Tibial nerve (tissue), 4 donors: ENCODE results near the gene GPR27. TPM values are rescaled to one million over a fixed set of nuclear protein-coding genes. Genes with fewer than 3 reads are reported as not detected.

ENCODE experiments used
- DNase-seq, 2 donors: peaks; one replicate each; pipeline ENCODE4 v3.0.0-alpha.2; 2019; ENCODE audit warnings: low spot score in 2 of 2
- H3K27ac ChIP-seq, 4 donors: fragments of 200-600 bp; sonication (generic) in 3 of 4; one replicate each; pipeline ENCODE4 v1.5.1; 2017 to 2019; ENCODE audit warnings: mild to moderate bottlenecking in 1 of 4
- H3K27me3 ChIP-seq, 2 donors: fragments of 200-600 bp; sonication (generic) in 1 of 2; one replicate each; pipeline versions ENCODE4 v1.5.1 to v1.6.0; 2017 to 2019
- H3K36me3 ChIP-seq, 3 donors: fragments of 200-600 bp; sonication (generic); one replicate each; pipeline ENCODE4 v1.5.1; 2018 to 2019
- H3K4me1 ChIP-seq, 4 donors: fragments of 200-600 bp; sonication (generic) in 3 of 4; one replicate each; pipeline ENCODE4 v1.5.1; 2017 to 2019
- H3K4me3 ChIP-seq, 4 donors: fragments of 200-600 bp; sonication (generic) in 3 of 4; one replicate each; pipeline ENCODE4 v1.5.1; 2017 to 2019; ENCODE audit warnings: mild to moderate bottlenecking in 1 of 4, moderate library complexity in 1 of 4
- H3K9me3 ChIP-seq, 4 donors: fragments of 200-600 bp; sonication (generic) in 3 of 4; one replicate each; pipeline ENCODE4 v1.5.1; 2017 to 2019
- CTCF ChIP-seq, 5 experiments: fragments of 200-600 bp in 3 of 5; fragments of 450-650 bp in 2 of 5; sonication (generic) in 3 of 5; IDR thresholded peaks; one replicate each; pipeline ENCODE4 v1.5.1; 2016 to 2019; ENCODE audit warnings: antibody characterized with exemption in 5 of 5, mild to moderate bottlenecking in 3 of 5, moderate library complexity in 2 of 5
- EP300 ChIP-seq, 2 donors: sonication (generic); formaldehyde crosslinking; IDR thresholded peaks; one replicate each; pipeline ENCODE4 v1.6.1; 2017; ENCODE audit warnings: antibody characterized with exemption in 2 of 2, mild to moderate bottlenecking in 1 of 2
- POLR2A ChIP-seq, 2 donors: fragments of 450-650 bp; IDR thresholded peaks; one replicate each; pipeline ENCODE4 v1.6.1; 2017; ENCODE audit warnings: antibody characterized with exemption in 2 of 2, mild to moderate bottlenecking in 2 of 2, moderate library complexity in 2 of 2
- WGBS, 2 donors: methylation state at CpG; one replicate each; pipeline ENCODE4 v1.1.5; 2018; 5-methylcytosine and 5-hydroxymethylcytosine counted together
- total RNA-seq, 4 donors: library from RNA; depleted of rRNA; stranded (reverse); fragments of >200 nt; gene quantifications; one replicate each; pipeline ENCODE4 v1.1.0, GENCODE V29; 2016

The GPR27 gene
- total RNA-seq, 4 donors from 2014 or later, result 2.9 to 6.9 (median 4.0) TPM

- Histone ChIP-seq H3K9me3 (no peaks in the 10 kb centered on the region), H3K4me1 (peaks cover 0 to 8% (median 0%) of the 10 kb centered on the region in 4 donors), H3K27me3 (no peaks in the 10 kb centered on the region), H3K27ac (no peak overlapping the region), H3K36me3 (peaks cover 0 to 18% (median 0%) of the 10 kb centered on the region in 3 donors), H3K4me3 (no peak overlapping the region)
- 86 to 93% methylated on average over 9 of the region's 9 CpGs for WGBS, 2 donors
- TF ChIP-seq CTCF (IDR thresholded peaks at IDR 0.05), result no peak
- no peak for DNase-seq
These were observed 43.6 kb upstream of the GPR27 start for GRCh38 chr3:71709908-71710511.

DNA sequence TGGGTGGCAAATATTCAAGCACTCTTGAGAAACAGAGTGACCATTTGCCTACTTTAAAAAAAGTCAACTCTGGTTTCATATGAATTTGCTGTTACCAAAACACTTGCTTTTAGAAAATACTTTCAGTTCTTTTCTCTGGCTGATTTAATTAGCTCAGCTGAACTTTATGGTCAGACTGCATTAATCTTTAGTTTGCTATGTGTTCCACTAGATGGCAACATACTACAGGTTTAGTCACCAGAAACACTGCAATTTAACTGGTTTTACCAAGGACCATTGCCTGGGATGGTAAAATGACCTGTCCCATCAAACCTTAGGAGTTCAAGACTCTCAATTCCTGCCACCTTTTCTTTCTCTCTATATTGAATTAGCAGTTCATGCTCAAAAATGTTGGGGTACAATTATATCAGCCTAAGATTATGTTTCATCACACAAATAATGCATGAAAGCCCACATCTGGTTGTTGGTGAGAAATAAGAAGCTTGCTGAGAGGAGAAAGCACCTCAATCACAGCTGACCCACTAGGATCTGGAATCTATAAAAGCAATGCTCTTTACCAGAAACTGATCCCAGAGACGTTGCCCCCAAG is 42.7 kb upstream of the GPR27 start:
- no peak for TF ChIP-seq EP300 (IDR thresholded peaks at IDR 0.05)
- TF ChIP-seq CTCF (IDR thresholded peaks at IDR 0.05), result peak; percentile 59 to 74 (median 67)
- no peak for TF ChIP-seq POLR2A (IDR thresholded peaks at IDR 0.05)
- whole genome bisulfite sequencing, 2 donors, result 10 to 24% methylated on average over 1 of the region's 1 CpG
- H3K27me3 ChIP-seq, result no peaks in the 10 kb centered on the region

DNA sequence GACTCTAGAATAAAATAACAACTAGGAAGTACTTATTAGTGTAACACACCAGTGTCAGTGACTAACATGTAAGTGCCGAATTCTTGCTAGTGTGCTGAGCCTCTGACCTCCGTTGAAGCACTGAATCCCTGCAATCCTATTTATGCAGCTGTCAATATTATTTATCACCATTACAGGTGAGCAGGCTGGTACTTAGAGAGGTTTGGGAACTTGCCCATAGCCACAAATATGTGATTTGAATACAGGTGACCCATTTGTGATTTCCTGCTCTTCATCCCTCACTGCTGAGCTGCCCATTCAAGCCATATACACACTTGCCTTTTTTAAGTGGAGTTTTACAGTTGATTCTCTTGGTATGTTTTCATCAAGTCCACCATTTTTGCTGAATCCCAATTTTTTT is 40.6 kb upstream of the GPR27 start:
- DNase-seq, result no peak
- 85 to 90% methylated on average over 2 of the region's 2 CpGs for WGBS, 2 donors
- no peaks in the 10 kb centered on the region for H3K9me3 ChIP-seq
- H3K27me3 ChIP-seq, result no peaks in the 10 kb centered on the region
- peaks cover 0 to 11% (median 0%) of the 10 kb centered on the region in 4 donors for H3K4me1 ChIP-seq
- no peak overlapping the region for H3K27ac ChIP-seq
- H3K36me3 ChIP-seq, result peaks cover 0 to 16% (median 0%) of the 10 kb centered on the region in 3 donors
- TF ChIP-seq EP300 (IDR thresholded peaks at IDR 0.05), result no peak
- no peak for TF ChIP-seq CTCF (IDR thresholded peaks at IDR 0.05)
- TF ChIP-seq POLR2A (IDR thresholded peaks at IDR 0.05), result no peak
- no peak overlapping the region for H3K4me3 ChIP-seq

More for the DNA sequence above, 42.7 kb upstream of the GPR27 start:
- H3K36me3 ChIP-seq, result peaks cover 0 to 16% (median 0%) of the 10 kb centered on the region in 3 donors
- no peak overlapping the region for H3K27ac ChIP-seq
- H3K9me3 ChIP-seq, result no peaks in the 10 kb centered on the region
- DNase-seq, result no peak
- H3K4me3 ChIP-seq, result no peak overlapping the region
- peaks cover 0 to 11% (median 0%) of the 10 kb centered on the region in 4 donors for H3K4me1 ChIP-seq

GRCh38 chr3:71714595-71714994 is 39.1 kb upstream of the GPR27 start:
- no peak overlapping the region for H3K4me3 ChIP-seq
- H3K4me1 ChIP-seq, result peaks cover 0 to 11% (median 0%) of the 10 kb centered on the region in 4 donors
- H3K27me3 ChIP-seq, result no peaks in the 10 kb centered on the region
- DNase-seq, result no peak
- WGBS, 2 donors, result 79 to 90% methylated on average over 4 of the region's 4 CpGs
- no peaks in the 10 kb centered on the region for H3K9me3 ChIP-seq
- no peak overlapping the region for H3K27ac ChIP-seq
- no peak for TF ChIP-seq EP300 (IDR thresholded peaks at IDR 0.05)
- TF ChIP-seq CTCF (IDR thresholded peaks at IDR 0.05), result no peak
- peaks cover 0 to 6% (median 0%) of the 10 kb centered on the region in 3 donors for H3K36me3 ChIP-seq

GRCh38 chr3:71718072-71718471 is 35.6 kb upstream of the GPR27 start:
- no peak overlapping the region for H3K27ac ChIP-seq
- DNase-seq, result no peak
- no peak overlapping the region for H3K4me3 ChIP-seq
- H3K36me3 ChIP-seq, result no peaks in the 10 kb centered on the region
- peaks cover 0 to 8% (median 0%) of the 10 kb centered on the region in 4 donors for H3K4me1 ChIP-seq
- H3K9me3 ChIP-seq, result no peaks in the 10 kb centered on the region
- H3K27me3 ChIP-seq, result no peaks in the 10 kb centered on the region
- WGBS, 2 donors, result 82 to 84% methylated on average over 4 of the region's 4 CpGs
- no peak for TF ChIP-seq POLR2A (IDR thresholded peaks at IDR 0.05)
- TF ChIP-seq CTCF (IDR thresholded peaks at IDR 0.05), result no peak
- no peak for TF ChIP-seq EP300 (IDR thresholded peaks at IDR 0.05)
